Neural cell (in vitro differentiated cells): Measurements from ENCODE around the gene GNG12.

Source experiments
- EZH2 ChIP-seq: fragments of 200-600, 300-800 bp; shearing (Covaris generic), sonication (generic); IDR thresholded peaks from 2 replicates; pipeline ENCODE4 v1.6.1; 2014; ENCODE audit warnings: antibody characterized with exemption, low read length, borderline replicate concordance, mild to moderate bottlenecking; ENCODE audit not compliant: insufficient read depth, poor library complexity, severe bottlenecking
- MXI1 ChIP-seq: fragments of 450-650 bp; conservative IDR thresholded peaks from 2 replicates; pipeline ENCODE4 v1.6.1; 2014; ENCODE audit warnings: antibody characterized with exemption, mild to moderate bottlenecking; ENCODE audit not compliant: poor library complexity, severe bottlenecking
- SMC3 ChIP-seq: fragments of 450-650 bp; conservative IDR thresholded peaks from 2 replicates; pipeline ENCODE4 v1.6.1; 2014; ENCODE audit warnings: antibody characterized with exemption, mild to moderate bottlenecking, moderate library complexity; ENCODE audit not compliant: poor library complexity
- TAF1 ChIP-seq: IDR thresholded peaks from 2 replicates; pipeline ENCODE4 v1.6.1; 2012; ENCODE audit warnings: low read depth
- TF ChIP-seq, protein P1 (sequence below): fragments of 450-650 bp; IDR thresholded peaks from 2 replicates; pipeline ENCODE4 v1.5.1; 2014; ENCODE audit warnings: antibody characterized with exemption, mild to moderate bottlenecking, moderate library complexity; ENCODE audit not compliant: poor library complexity, severe bottlenecking

DNA sequence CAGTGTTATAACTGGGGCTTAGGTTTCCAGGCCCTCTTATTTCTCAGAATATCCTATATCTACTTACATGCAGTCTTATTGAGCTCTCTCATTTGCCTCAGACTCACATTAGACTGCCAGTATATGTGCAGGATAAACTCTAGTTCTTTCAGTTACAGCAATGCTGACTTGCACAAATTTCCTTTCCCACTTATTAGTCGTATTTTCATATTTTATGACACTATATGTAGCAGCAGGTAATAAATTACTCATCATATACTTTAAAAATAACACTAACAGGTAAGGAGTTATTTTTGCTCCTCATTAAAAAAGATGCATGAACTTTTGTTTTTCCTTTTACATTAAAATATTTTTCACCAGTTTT is 82.6 kb downstream of the GNG12 start:
- TF ChIP-seq EZH2: no peak
- TF ChIP-seq TAF1: no peak
- TF ChIP-seq, protein P1, sequence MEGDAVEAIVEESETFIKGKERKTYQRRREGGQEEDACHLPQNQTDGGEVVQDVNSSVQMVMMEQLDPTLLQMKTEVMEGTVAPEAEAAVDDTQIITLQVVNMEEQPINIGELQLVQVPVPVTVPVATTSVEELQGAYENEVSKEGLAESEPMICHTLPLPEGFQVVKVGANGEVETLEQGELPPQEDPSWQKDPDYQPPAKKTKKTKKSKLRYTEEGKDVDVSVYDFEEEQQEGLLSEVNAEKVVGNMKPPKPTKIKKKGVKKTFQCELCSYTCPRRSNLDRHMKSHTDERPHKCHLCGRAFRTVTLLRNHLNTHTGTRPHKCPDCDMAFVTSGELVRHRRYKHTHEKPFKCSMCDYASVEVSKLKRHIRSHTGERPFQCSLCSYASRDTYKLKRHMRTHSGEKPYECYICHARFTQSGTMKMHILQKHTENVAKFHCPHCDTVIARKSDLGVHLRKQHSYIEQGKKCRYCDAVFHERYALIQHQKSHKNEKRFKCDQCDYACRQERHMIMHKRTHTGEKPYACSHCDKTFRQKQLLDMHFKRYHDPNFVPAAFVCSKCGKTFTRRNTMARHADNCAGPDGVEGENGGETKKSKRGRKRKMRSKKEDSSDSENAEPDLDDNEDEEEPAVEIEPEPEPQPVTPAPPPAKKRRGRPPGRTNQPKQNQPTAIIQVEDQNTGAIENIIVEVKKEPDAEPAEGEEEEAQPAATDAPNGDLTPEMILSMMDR: no peak
- no peak for TF ChIP-seq MXI1
- TF ChIP-seq SMC3: no peak
